Liver (tissue), 9 donors: ENCODE measurements around the gene NEK6. TPM values are rescaled to one million over a fixed set of nuclear protein-coding genes. Genes with fewer than 3 reads are reported as not detected.

Experiments used
- DNase-seq: peaks from one replicate; pipeline ENCODE4 v3.0.0-alpha.2; 2017; ENCODE audit warnings: low spot score
- H3K27ac ChIP-seq, 2 donors: one replicate each; pipeline ENCODE4 v1.7.0; 2013; ENCODE audit warnings: inconsistent platforms in 2 of 2, low read length in 2 of 2, control low read depth in 1 of 2, low read depth in 1 of 2, mild to moderate bottlenecking in 1 of 2
- H3K27me3 ChIP-seq, 4 donors: one replicate each; pipeline versions ENCODE4 v1.6.1 to v1.7.0; 2013; ENCODE audit warnings: low read length in 3 of 4, inconsistent platforms in 1 of 4, mild to moderate bottlenecking in 1 of 4, moderate library complexity in 1 of 4; ENCODE audit not compliant: control insufficient read depth in 4 of 4, insufficient read depth in 4 of 4
- H3K36me3 ChIP-seq, 4 donors: one replicate each; pipeline versions ENCODE4 v1.6.1 to v1.7.0; 2013; ENCODE audit warnings: low read length in 3 of 4, mild to moderate bottlenecking in 3 of 4, low read depth in 1 of 4, moderate library complexity in 1 of 4; ENCODE audit not compliant: control insufficient read depth in 4 of 4, insufficient read depth in 3 of 4
- H3K4me1 ChIP-seq, 4 donors: one replicate each; pipeline versions ENCODE4 v1.6.1 to v1.7.0; 2013; ENCODE audit warnings: low read length in 3 of 4, mild to moderate bottlenecking in 3 of 4, moderate library complexity in 1 of 4; ENCODE audit not compliant: control insufficient read depth in 4 of 4, insufficient read depth in 4 of 4
- H3K4me3 ChIP-seq, 3 donors: one replicate each; pipeline versions ENCODE4 v1.6.1 to v1.7.0; 2013; ENCODE audit warnings: low read length in 3 of 3, control low read depth in 1 of 3, low read depth in 1 of 3, mild to moderate bottlenecking in 1 of 3
- H3K9ac ChIP-seq, 2 donors: one replicate each; pipeline ENCODE4 v1.7.0; 2013; ENCODE audit warnings: low read length in 2 of 2, mild to moderate bottlenecking in 2 of 2, moderate library complexity in 2 of 2, control low read depth in 1 of 2, low read depth in 1 of 2
- H3K9me3 ChIP-seq, 4 donors: one replicate each; pipeline versions ENCODE4 v1.6.1 to v1.7.0; 2013; ENCODE audit warnings: low read length in 3 of 4; ENCODE audit not compliant: control insufficient read depth in 4 of 4
- GABPA ChIP-seq, 2 donors: IDR thresholded peaks in 1 of 2; conservative IDR thresholded peaks in 1 of 2; 2 replicates each; pipeline ENCODE4 v1.6.1; 2016; ENCODE audit warnings: antibody characterized with exemption in 2 of 2, mild to moderate bottlenecking in 1 of 2, moderate library complexity in 1 of 2
- RAD21 ChIP-seq, 2 donors: IDR thresholded peaks; 2 replicates each; pipeline ENCODE4 v1.6.1; 2016; ENCODE audit warnings: antibody characterized with exemption in 2 of 2, mild to moderate bottlenecking in 2 of 2
- RXRA ChIP-seq, 2 donors: IDR thresholded peaks; 2 replicates each; pipeline ENCODE4 v1.6.1; 2017 to 2018; ENCODE audit warnings: antibody characterized with exemption in 2 of 2, mild to moderate bottlenecking in 1 of 2
- SP1 ChIP-seq: IDR thresholded peaks from 2 replicates; pipeline ENCODE4 v1.6.1; 2018; ENCODE audit warnings: antibody characterized with exemption, mild to moderate bottlenecking
- WGBS: extraction: QIAGEN DNeasy Blood & Tissue Kit; methylation state at CpG from one replicate; pipeline ENCODE4 v1.1.7; 2013; 5-methylcytosine and 5-hydroxymethylcytosine counted together
- polyA plus RNA-seq, 2 donors: library from polyadenylated mRNA; stranded (reverse) in 1 of 2; unstranded in 1 of 2; fragments of 200-250 nt in 1 of 2; fragments of >200 nt in 1 of 2; fragmentation: Nextera tagmentation in 1 of 2; extraction: Ambion mirVana in 1 of 2; gene quantifications; one replicate each; pipeline versions ENCODE4 v1.2.1 to v1.2.3, GENCODE V29; 2013 to 2015
- total RNA-seq, 2 donors: library from RNA; depleted of rRNA; stranded (reverse); fragments of >200 nt; gene quantifications; one replicate each; pipeline ENCODE4 v1.2.3, GENCODE V29; 2014
- TF ChIP-seq, protein P1 (sequence below): fragments of 150-350 bp; IDR thresholded peaks from 2 replicates; pipeline ENCODE4 v1.5.1; 2017; ENCODE audit warnings: improper control_type of control experiment, low read depth, low read length; ENCODE audit not compliant: missing input control
- TF ChIP-seq, protein P2 (sequence below): IDR thresholded peaks from 2 replicates; pipeline ENCODE4 v1.6.1; 2016; ENCODE audit warnings: antibody characterized with exemption
- TF ChIP-seq, protein P3 (sequence below): IDR thresholded peaks from 2 replicates; pipeline ENCODE4 v1.6.1; 2016; ENCODE audit warnings: antibody characterized with exemption
- TF ChIP-seq, protein P4 (sequence below): IDR thresholded peaks from 2 replicates; pipeline ENCODE4 v1.6.1; 2016; ENCODE audit warnings: antibody characterized with exemption, mild to moderate bottlenecking
- TF ChIP-seq, protein P5 (sequence below): IDR thresholded peaks from 2 replicates; pipeline ENCODE4 v1.6.1; 2016; ENCODE audit warnings: antibody characterized with exemption
- donor health status: healthy.
- donor health status: healthy.
- donor health status: healthy.
- donor health status: healthy.
- donor health status: healthy.

Gene NEK6
- total and polyA plus RNA-seq, 4 donors, result 32.5 to 49.7 (median 42.5) TPM

DNA sequence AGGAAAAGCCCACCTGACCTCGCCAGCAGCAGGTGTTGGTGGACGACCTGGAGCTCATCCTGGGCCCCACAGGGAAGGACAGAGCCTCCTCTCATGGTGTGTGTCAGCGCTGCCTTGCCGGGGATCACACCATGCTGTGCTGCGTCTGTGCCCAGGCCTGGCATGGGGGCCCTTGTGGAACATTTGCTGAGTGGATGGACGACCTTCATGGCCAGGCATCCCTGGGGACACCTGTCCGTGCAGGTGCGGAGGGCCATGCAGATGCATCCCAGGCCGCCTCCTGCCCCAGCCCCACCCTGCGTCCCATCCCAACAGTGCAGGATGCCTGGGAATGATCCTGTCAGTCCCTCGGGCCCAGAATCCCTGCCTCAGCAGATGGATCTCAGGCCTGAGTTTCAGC lies 73.8 kb downstream of the NEK6 start:
- no peaks in the 10 kb centered on the region for H3K27me3 ChIP-seq
- no peak overlapping the region for H3K27ac ChIP-seq
- WGBS, result 91% methylated on average over 11 of the region's 11 CpGs
- no peak overlapping the region for H3K9ac ChIP-seq
- no peak overlapping the region for H3K4me3 ChIP-seq
- H3K36me3 ChIP-seq, result peaks cover 19 to 84% (median 49%) of the 10 kb centered on the region in 4 donors
- H3K9me3 ChIP-seq, result no peaks in the 10 kb centered on the region
- no peaks in the 10 kb centered on the region for H3K4me1 ChIP-seq
- TF ChIP-seq GABPA (IDR thresholded peaks at IDR 0.05 in 1 of 2, conservative IDR thresholded peaks at IDR 0.05 in 1 of 2), result no peak
- TF ChIP-seq RAD21 (IDR thresholded peaks at IDR 0.05), result no peak
- TF ChIP-seq SP1, result no peak
- TF ChIP-seq, protein P1, sequence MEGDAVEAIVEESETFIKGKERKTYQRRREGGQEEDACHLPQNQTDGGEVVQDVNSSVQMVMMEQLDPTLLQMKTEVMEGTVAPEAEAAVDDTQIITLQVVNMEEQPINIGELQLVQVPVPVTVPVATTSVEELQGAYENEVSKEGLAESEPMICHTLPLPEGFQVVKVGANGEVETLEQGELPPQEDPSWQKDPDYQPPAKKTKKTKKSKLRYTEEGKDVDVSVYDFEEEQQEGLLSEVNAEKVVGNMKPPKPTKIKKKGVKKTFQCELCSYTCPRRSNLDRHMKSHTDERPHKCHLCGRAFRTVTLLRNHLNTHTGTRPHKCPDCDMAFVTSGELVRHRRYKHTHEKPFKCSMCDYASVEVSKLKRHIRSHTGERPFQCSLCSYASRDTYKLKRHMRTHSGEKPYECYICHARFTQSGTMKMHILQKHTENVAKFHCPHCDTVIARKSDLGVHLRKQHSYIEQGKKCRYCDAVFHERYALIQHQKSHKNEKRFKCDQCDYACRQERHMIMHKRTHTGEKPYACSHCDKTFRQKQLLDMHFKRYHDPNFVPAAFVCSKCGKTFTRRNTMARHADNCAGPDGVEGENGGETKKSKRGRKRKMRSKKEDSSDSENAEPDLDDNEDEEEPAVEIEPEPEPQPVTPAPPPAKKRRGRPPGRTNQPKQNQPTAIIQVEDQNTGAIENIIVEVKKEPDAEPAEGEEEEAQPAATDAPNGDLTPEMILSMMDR, result no peak
- no peak for DNase-seq

DNA sequence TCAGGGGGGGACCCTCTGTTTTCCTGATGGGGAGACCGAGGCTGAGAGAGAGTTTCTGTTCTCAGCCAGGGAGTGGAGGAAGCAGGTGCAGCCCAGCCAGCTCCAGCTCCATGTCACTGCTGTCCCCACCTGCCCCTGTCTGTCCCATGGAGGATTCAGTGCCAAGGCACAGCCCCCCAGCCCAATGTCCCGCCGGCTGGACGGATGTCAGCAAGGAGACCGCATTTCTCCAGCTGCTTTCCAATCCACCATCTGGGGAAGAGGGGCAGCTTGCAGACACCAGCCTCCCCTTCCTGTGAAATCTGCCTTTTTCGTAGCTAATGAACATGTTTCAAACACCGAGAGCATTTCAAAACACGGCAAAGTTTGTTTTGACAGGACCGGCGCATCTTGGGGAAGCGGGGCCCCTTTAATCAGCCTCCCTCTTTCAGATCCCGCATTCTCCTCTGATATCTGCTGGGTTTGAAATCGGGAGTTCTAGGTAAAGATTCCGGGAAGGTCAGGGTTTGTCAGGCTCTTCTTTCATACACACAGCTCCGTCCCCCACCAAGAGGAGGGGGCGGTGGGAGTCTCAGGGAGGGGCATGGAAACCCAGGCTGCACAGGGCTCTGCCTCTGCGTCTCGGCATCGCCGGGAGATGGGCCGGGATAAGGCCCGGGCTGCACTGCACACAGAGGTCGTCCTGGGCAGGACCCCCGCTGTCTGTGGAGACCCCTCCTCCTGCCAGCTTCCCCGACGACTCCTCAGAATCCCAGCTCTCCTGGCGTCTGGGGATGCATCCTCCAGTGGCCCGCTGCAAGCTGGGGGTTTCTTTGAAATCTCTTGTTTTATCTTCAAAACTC lies 74.8 kb downstream of the NEK6 start:
- H3K27ac ChIP-seq, result no peak overlapping the region
- WGBS, result 86% methylated on average over 28 of the region's 28 CpGs
- H3K36me3 ChIP-seq, result peaks cover 13 to 83% (median 49%) of the 10 kb centered on the region in 4 donors
- H3K9me3 ChIP-seq, result peaks cover 0 to 5% (median 4%) of the 10 kb centered on the region in 4 donors
- no peaks in the 10 kb centered on the region for H3K4me1 ChIP-seq
- H3K27me3 ChIP-seq, result no peaks in the 10 kb centered on the region
- no peak overlapping the region for H3K4me3 ChIP-seq
- TF ChIP-seq, protein P2, sequence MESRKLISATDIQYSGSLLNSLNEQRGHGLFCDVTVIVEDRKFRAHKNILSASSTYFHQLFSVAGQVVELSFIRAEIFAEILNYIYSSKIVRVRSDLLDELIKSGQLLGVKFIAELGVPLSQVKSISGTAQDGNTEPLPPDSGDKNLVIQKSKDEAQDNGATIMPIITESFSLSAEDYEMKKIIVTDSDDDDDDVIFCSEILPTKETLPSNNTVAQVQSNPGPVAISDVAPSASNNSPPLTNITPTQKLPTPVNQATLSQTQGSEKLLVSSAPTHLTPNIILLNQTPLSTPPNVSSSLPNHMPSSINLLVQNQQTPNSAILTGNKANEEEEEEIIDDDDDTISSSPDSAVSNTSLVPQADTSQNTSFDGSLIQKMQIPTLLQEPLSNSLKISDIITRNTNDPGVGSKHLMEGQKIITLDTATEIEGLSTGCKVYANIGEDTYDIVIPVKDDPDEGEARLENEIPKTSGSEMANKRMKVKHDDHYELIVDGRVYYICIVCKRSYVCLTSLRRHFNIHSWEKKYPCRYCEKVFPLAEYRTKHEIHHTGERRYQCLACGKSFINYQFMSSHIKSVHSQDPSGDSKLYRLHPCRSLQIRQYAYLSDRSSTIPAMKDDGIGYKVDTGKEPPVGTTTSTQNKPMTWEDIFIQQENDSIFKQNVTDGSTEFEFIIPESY, result no peak
- TF ChIP-seq RXRA (IDR thresholded peaks at IDR 0.05) (no peak), SP1 (no peak)
- TF ChIP-seq, protein P3, sequence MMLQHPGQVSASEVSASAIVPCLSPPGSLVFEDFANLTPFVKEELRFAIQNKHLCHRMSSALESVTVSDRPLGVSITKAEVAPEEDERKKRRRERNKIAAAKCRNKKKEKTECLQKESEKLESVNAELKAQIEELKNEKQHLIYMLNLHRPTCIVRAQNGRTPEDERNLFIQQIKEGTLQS, result no peak
- TF ChIP-seq, protein P4, sequence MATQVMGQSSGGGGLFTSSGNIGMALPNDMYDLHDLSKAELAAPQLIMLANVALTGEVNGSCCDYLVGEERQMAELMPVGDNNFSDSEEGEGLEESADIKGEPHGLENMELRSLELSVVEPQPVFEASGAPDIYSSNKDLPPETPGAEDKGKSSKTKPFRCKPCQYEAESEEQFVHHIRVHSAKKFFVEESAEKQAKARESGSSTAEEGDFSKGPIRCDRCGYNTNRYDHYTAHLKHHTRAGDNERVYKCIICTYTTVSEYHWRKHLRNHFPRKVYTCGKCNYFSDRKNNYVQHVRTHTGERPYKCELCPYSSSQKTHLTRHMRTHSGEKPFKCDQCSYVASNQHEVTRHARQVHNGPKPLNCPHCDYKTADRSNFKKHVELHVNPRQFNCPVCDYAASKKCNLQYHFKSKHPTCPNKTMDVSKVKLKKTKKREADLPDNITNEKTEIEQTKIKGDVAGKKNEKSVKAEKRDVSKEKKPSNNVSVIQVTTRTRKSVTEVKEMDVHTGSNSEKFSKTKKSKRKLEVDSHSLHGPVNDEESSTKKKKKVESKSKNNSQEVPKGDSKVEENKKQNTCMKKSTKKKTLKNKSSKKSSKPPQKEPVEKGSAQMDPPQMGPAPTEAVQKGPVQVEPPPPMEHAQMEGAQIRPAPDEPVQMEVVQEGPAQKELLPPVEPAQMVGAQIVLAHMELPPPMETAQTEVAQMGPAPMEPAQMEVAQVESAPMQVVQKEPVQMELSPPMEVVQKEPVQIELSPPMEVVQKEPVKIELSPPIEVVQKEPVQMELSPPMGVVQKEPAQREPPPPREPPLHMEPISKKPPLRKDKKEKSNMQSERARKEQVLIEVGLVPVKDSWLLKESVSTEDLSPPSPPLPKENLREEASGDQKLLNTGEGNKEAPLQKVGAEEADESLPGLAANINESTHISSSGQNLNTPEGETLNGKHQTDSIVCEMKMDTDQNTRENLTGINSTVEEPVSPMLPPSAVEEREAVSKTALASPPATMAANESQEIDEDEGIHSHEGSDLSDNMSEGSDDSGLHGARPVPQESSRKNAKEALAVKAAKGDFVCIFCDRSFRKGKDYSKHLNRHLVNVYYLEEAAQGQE, result no peak
- TF ChIP-seq, protein P5, sequence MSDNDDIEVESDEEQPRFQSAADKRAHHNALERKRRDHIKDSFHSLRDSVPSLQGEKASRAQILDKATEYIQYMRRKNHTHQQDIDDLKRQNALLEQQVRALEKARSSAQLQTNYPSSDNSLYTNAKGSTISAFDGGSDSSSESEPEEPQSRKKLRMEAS, result no peak
- DNase-seq, result no peak
- no peak overlapping the region for H3K9ac ChIP-seq
